GM19395 (cell line): ENCODE measurements around the gene RNF115.
"Not testable (repeated sequence)": the region's sequence is repeated elsewhere in the genome, so short reads cannot be mapped to it uniquely, and the experiment has no call there.

Source experiments
- ATAC-seq: cut with Tn5 transposase; IDR thresholded peaks from one replicate; pipeline ENCODE4 v1.9.1; 2021; ENCODE audit warnings: mild to moderate bottlenecking, moderate library complexity; ENCODE audit not compliant: unreplicated experiment

The RNF115 gene

DNA sequence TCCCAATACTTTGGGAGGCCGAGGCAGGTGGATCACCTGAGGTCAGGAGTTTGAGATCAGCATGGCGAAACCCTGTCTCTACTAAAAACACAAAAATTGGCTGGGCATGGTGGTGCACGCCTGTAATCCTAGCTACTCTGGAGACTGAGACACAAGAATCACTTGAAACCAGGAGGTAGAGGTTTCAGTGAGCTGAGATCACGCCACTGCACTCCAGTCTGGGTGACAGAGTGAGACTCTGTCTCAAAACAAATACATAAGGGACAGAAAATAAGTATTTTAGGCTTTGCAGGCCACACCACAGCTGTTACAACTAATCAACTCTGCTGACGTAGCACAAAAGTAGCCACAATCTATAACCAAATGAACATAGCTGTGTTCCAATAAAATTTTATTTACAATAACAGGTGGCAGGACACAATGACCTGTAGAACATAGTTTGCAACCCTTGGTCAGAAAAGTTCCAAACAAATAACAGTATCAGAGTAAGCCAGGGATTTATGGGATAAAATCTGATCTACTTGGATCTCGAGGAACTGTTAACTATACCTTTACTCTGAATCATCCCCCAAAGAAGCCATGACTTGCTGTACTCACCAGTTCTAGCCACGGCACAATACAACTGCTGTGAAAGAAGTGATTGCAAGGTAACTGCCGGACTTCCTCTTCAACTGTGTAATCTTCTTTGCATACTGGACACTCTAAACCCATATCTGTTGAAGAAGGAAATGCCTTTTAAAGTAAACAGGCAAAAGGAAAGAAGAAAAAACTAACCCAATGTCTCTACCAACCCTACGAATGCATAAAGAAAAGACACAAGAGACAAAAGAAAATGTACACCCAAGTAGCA is 76.3 kb downstream of the RNF115 start:
- ATAC-seq: no peak

DNA sequence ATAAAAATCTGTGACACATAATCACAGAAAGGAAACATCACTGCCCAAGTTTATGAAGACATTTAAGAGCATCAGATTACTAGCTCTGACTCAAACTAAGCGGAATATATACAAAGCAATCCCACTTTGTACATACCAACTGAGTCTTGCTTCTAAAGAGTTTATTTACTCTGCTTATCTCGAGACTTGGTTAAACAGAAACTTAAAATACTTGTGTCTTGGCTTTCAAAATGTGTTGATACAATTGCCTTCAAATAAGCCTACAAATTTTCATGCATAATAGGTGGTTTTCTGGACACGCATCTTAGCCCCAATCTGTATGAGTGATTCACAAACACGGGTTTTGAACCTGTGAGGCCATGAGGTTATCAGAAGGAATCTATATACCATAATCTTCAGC is 83.6 kb downstream of the RNF115 start:
- no peak for ATAC-seq

DNA sequence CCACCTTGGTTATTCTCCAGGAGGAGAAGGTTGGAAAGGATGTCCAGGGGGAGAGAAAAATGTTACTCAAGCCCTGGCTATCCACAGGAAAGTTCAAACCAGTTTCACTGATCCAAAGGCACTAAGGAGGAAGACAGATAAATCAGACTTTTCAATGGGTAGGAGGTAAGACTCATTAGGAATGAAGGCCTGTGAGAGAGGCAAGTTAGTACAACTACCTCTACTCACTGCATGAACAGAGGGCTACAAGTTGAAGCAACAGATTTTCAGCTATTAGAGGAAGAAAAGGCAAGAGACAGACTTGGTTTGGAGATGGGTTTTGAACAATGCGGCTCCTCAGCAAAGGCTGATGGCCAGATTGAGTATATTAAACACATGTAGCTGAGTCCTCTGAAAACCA is 87.7 kb downstream of the RNF115 start:
- ATAC-seq: no peak

DNA sequence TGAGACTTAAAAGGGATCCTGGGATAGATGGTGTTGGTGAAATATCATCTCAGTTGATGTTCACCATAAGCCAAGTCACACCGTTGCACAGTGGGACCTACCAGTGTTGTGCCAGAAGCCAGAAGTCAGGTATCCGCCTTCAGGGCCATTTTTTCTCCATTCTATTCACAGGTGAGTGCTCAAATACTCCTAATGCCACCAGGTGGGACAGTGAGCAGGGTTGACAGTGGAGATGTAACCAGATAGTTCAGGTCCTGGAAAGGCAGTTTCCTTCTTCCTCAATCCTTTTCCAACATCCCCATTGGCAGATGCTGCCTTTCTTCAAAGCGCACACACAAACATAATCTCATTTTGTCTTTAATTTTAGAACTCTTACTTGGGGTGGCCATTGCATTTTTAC is 93.0 kb downstream of the RNF115 start:
- no peak for ATAC-seq

DNA sequence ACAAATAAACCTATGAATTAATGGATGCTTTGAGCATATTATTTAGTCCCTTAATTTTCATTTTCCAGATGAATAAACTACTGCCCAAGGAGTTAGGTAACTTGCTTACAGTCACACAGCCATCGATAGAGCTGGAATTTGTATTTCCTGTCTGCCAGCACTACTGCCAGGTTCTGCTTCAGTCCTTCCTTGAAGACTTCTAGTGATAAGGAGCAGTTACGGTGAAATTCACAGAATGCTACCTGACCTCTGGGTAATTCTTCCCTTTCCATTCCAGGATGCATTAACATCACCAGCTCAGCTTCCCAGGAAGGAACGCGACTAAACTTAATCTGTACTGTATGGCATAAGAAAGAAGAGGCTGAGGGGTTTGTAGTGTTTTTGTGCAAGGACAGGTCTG is 93.4 kb downstream of the RNF115 start:
- ATAC-seq: no peak

DNA sequence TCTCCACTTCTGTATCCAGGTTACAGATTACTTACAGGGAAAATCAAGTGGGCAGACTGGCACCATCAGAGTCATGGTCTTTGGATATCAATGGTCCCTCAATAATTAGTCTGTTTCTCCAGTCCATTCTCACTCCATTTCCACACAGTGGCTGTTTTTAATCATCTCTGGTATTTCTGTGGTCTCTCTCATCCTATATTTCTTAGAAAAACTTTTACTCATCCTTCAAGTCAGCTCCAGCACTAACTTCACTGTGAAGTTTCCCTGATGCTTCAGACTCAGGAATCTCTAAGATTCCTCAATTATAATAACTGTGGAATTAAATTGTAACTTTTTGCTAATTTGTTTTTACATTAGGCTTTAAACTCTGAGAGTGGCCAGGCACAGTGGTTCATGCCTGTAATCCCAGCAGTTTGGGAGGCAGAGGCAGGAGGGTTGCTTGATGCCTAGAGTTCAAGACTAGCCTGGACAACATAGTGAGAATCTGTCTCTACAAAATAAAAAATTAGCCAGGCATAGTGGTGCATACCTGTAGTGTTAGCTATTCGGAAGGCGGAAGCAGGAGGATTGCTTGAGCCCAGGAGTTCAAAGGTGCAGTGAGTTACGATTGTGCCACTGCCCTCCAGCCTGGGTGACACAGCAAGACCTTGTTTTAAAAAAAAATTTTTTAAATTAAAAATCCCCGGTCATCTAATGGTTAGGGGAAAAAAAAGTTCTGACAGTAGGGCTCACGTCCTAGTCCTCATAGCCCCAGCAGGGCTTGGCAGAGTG is 94.0 kb downstream of the RNF115 start:
- ATAC-seq: no peak

DNA sequence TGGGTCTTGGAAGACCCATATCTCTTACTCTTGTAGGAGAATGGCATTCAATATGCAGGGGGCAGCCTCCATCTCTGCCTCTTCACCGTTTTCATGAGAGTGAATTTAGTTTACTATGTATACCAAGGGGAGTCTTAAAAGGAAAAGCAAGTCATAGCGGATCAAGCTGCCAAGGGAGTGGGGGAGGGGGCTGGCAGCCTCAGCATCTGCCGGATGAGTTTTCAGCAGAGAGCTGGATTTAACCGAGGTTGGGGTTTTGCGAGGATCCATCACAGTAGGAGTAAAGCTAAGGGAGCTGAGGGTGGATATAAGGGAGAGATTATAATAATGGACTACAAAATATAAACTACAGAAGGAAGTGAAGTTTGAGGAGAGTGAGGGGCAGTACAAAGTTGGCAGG is 94.7 kb downstream of the RNF115 start:
- ATAC-seq: no peak

DNA sequence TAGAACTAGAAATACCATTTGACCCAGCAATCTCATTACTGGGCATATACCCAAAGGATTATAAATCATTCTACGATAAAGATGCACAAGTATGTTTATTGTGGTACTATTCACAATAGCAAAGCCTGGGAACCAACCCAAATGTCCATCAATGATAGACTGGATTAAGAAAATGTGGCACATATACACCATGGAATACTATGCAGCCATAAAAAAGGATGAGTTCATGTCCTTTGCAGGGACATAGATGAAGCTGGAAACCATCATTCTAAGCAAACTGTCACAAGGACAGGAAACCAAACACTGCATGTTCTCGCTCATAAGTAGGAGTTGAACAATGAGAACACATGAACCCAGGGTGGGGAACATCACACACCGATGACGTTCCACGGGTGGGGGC is 97.7 kb downstream of the RNF115 start:
- not testable (repeated sequence) for ATAC-seq

DNA sequence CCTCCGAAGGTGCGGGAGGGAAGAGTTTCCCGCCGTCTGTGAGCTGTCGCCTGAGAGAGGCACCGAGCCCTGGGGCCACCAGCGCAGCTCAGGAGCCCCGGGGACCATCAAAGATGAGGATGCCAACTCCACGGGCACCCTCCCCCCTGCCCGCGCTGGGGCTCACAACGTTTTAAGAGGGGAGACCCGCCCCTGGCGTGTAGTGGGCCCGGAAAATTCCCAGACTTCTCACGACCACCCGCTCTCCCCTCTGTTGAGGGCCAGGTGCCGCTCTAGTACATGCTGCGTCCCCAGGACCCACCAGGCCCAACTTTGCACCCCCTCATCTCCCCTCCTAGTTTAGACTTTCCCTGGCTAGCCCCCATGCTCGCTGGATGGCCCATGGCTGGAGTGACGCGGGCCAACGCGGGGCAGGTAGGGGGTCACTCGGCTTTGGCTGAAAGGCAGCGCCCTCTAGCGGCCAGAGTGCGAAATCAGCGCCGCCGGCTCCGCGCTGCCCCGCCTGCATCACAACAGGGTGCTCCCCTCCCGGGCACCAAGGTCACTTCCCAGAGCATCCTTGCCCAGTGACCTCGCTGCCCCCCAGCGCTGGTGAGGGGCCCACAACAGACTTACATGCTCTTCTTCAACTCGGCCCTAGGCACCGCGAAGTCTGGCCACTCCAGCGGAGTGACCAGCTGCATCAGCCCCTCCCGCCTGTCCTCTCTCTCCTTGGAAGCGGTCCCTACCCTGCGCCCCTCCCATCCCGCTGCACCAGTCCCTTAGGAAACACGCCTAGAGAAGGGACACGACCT is 102.8 kb downstream of the RNF115 start:
- peak; percentile 67 for ATAC-seq

DNA sequence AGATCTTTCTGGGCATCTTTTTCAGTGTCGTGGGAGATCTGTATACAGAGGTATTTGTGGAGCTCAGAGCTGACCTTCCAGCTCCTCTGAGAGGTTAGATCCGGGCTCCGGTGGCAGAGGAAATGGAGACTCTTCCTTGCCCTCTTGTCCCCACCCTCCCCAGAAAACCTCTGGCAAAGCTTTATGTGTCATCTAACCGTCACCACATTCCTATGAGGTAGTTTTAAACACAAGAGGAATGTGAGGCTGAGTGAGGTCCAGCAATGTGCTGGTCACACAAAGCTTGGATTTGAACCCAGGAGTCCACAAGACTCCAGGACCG is 103.4 kb downstream of the RNF115 start:
- ATAC-seq: no peak

DNA sequence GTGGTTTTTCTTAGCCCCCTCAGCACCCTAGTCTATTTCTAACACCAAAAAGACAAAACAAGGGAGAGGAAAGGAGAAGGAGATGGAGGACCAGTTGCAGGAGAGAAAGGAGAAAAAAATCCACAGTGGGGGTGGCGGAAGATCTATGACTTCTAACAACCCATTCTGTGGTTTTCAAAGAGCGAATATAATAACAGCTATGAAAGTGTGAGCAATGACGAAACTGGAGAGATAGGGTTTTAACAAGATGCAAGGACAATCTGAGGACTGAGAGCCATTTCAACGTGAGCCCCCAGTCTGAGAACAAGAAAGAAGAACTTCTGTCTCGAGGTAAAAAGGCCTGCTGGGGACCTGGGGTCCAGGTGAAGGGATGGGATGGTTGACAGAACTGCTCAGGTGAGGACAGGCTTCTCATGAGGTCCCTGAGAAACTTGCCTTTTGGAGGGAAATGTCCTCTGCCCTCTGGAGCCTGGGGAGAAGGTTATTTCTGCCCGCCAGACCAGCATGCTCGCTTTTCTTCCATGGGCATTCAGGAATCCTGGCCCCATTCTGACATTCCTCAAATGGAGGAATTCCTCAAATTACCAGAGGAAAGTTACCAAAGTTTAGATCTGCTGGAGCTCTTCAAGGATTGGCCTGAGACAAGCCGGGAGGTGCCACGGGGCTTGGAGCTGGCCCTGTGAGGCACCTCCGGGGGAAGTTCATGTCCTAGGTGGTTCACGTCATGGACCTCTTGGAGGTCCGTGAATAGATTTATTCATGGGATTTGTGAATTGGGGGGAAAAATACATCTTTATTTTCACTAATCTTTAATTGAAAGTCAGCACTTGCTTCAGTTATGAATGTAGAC is 104.4 kb downstream of the RNF115 start, which contains the start of gene CD160:
Gene CD160 (plus strand): TSS at position 270 of the 850 bp plus-strand sequence. CDS start 8,829 bp downstream, outside the sequence.
- ATAC-seq: no peak

DNA sequence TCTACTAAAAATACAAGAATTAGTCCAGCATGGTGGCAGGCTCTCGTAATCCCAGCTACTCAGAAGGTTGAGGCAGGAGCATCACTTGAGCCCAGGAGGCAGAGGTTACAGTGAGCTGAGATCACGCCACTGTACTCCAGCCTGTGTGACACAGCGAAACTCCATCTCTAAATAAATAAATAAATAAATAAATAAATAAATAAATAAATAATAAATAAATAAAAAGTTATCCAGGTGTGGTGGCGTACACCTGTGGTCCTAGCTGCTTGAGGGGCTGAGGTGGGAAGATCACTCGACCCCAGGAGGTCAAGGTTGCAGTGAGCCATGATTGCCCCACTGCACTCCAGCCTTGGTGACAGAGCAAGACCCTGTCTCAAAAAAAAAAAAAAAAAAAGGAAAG is 105.4 kb downstream of the RNF115 start:
- ATAC-seq: not testable (repeated sequence)

DNA sequence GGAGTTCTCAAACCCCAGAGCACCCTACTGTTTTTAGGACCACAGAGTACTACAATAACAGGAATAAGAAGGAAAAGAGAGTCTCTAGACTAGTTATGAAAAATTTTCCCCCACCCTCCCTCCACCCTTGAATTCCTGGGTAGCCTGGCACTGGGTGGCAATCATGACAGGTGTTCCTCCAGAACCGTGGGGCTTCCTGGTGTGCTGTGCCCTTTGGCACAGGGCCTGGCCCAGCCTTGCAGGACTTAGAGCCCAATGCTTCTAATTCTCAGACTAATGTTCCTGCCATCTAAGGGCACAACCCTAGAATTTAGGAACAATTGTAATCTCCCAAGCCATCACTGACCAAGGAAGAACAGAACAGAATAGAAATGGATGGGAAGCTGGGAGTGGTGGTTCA is 106.1 kb downstream of the RNF115 start:
- ATAC-seq: no peak

DNA sequence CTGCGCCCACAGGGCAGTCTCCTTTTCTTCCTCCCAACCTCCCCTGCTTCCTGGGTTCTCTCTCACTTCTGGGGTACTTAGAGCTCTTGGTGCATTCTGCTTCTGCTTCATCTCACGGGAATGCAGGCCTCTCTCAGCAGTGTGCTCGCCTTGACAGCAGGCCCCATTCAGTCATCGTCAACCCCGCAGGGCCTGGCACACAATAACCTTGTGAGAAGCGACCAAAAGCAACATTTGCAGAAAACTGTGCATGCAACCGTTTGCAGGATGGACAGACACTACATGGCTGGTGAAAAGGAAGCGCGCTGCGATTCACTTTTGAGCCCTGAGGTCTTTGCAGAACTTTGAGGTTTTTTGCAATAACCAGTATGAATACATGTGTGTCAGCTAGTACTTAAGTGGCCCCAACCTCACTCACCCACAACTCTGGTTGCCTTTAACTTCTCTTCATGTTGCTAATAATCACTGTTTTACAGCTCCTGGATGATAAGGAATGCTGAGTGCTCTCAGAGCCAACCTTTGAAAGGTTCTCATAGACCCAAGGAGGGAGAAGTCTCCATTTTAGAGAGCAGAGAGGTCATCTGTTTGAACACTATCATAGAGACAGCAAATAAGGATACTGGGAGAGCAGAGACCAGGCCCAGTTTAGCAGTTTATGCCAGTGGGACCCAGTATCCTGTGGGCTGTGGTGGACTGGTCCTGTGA is 107.1 kb downstream of the RNF115 start:
- ATAC-seq: no peak

DNA sequence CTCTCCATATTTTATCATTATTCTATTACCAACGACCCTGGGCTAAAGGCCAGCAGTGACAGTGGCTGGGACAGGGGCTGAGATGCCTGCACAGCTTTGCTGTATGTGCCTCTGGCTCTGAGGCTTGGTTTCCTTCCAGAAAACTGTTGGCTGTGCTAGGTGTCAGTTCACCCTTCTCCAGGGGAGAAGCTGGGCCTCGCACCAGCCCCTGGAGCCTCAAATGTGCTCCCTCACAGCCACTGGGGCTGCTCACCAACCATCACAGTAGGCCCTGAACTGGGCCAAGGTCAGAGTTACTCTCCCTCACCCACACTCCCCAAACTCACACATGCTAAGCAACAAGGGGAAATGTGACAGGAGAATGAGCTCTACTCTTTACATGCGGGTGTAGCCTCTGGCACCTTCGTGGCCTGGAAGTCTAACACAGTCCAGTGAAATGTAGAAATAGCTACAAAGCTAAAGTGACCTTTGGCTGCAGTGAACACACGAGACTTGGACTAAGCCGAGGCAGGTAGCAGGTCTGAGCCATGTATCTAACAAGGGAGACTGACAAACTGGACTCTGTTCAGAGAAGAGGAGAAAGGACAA is 109.3 kb downstream of the RNF115 start:
- ATAC-seq: no peak

DNA sequence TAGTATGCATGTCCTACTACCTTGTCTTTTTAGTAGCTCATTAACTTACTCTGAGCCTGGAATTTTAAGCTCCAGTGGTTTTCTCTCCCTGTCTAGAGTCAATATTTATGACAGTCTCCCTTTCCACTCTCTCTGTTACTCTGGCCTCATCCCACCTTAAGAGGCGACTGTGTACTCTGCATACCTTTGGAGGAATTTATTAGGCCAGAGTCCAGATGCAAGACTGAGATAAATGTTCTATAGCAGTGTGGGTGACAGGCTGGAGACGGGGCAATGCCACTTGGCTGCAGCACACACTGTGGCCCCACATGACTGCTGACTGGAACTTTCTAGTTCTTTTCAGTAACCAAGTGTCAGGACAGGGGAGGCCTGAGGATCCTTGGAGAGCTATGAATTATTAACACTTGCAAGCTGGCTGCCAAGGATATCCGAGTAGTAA is 112.7 kb downstream of the RNF115 start:
- no peak for ATAC-seq

DNA sequence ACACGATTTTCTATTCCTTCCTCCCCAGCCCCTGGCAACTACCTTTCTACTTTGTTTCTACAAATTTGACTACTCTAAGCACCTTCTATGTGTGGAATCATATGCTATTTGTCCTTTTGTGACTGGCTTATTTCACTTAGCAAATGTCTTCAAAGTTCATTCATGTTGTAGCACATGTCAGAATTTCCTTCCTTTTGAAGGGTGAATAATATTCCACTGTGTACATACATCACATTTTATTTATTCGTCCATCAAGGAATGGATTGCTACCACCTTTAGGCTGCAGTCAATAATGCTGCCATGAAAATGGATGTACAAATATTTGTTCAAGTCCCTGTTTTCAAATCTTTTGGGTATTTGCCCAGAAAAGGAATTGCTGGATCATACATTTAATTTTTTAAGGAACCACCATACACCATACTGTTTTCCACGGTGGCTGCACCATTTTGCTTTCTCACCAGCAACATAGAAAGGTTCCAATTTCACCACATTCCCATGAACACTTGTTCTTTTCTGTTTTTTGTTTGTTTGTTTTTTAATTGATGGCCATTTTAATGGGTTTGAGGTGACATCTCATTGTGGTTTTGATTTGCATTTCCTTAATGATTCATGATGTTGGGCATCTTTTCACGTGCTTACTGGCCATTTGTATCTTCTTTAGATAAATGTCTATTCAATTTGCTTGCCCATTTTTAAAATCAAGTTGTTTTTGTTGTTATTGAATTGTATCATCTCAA is 113.4 kb downstream of the RNF115 start:
- no peak for ATAC-seq

DNA sequence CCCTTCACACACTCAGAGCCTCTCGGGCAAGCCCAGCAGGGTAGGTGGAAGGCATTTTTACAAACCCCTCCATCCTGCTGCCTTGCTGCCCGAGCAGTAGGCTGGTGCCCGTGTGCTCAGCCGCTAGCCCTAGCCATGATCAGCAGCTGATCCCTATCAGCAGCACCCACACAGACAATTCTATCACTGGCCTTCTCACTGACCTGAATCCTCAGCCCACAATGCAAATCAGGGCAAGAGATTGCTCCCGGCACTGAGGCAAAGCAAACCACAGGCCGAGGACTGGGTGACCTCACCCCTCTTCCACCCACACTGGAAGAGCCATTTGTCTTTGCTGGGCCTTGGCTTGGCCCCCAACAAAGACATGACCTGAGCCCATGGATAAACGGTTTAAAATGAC is 115.8 kb downstream of the RNF115 start:
- no peak for ATAC-seq
